HG03558 (cell line): ENCODE data around the gene PATJ.

ENCODE experiments used
- ATAC-seq: cut with Tn5 transposase; IDR thresholded peaks from one replicate; pipeline ENCODE4 v1.9.1; 2021; ENCODE audit warnings: moderate number of reproducible peaks; ENCODE audit not compliant: unreplicated experiment; ENCODE audit errors: extremely low read depth

PATJ gene

GRCh38 chr1:62224182-62224581 lies 481.9 kb downstream of the PATJ start:
- no peak for ATAC-seq

DNA sequence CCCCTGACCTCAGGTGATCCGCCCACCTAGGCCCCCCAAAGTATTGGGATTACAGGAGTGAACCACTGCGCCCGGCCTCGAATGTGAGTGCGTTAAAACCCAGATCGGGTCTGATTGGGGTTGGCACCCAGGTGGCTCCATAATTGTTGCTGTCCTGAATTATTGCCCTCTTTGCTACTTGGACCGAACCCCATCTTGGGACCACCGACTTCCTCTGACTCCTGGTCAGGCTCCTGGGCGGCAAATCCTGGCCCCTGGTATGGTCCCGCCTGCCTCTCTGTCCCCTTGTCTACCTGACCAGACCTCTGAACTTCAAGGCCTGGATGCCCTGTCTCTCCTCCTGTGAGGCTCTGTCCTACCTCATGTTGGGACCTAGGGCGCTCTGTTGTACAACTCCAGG lies 485.2 kb downstream of the PATJ start:
- no peak for ATAC-seq
